Erythroblast (primary cell): Measurements from ENCODE around the gene STX2.

Source experiments
- GATA1 ChIP-seq: IDR thresholded peaks from 2 replicates; pipeline ENCODE4 v1.6.1; 2011; ENCODE audit warnings: low read depth, mild to moderate bottlenecking, control low read depth, low read length, moderate library complexity
- POLR2A ChIP-seq: IDR thresholded peaks from 2 replicates; pipeline ENCODE4 v1.6.1; 2011; ENCODE audit warnings: mild to moderate bottlenecking, low read length

- TF ChIP-seq POLR2A: no peak
- TF ChIP-seq GATA1: no peak
These were observed 42.0 kb upstream of the STX2 start for GRCh38 chr12:130881046-130881445.
